ENCODE measurements around the gene GAA. TPM values are rescaled to one million over a fixed set of nuclear protein-coding genes. Genes with fewer than 3 reads are reported as not detected.
A peak's percentile ranks its signal among the peaks of the same experiment; 100 is the strongest.

GAA gene
- total and polyA plus RNA-seq, 2 of the 13 experiments (the other 11 are each of a cell fraction or from before 2014, with no cell fraction given), result 21.6 to 36.4 TPM

GRCh38 chr17:80122926-80123505 lies 21.6 kb downstream of the GAA start:
- DNase-seq (ENCODE audit: low spot score), result no peak
- BruUV-seq (replicated peaks), result no TSS peak
- ChIA-PET POLR2A (interaction anchor here (0.7 to 1.8 kb wide), 2 partner anchors 25 to 31 kb away, joined by 3 to 6 read pairs; no protein-coding TSS in a partner anchor), CTCF (ENCODE audit: low intra/inter-chr PET ratio, low total read pairs) (no interaction called here)
- Histone ChIP-seq H3K79me2 (ENCODE audit: insufficient read depth, low read length) (no peaks in the 10 kb centered on the region), H3K4me2 (ENCODE audit: low read depth, low read length) (no peak overlapping the region), H3K36me3 (replicated peaks in 1 of 2; ENCODE audit: control insufficient read depth in 1 of 2, insufficient read depth in 2 of 2, low read length in 2 of 2) (no peaks in the 10 kb centered on the region), H4K20me1 (ENCODE audit: insufficient read depth, low read length) (no peaks in the 10 kb centered on the region), H2AFZ (ENCODE audit: low read length) (no peak overlapping the region), H3K9ac (ENCODE audit: insufficient read depth, low read depth, low read length) (no peak overlapping the region), H3K27me3 (ENCODE audit: control insufficient read depth in 1 of 2, insufficient read depth in 2 of 2, low read length in 2 of 2) (no peaks in the 10 kb centered on the region; a peak in 2 of 5 replicates), H3K9me3 (ENCODE audit: low read length) (no peaks in the 10 kb centered on the region), H3K4me1 (ENCODE audit: insufficient read depth, low read length) (peaks cover 20% of the 10 kb centered on the region), H3K27ac (ENCODE audit: extremely low read length, insufficient read depth, low read length) (no peak overlapping the region), H3K4me3 (replicated peaks in 1 of 3; ENCODE audit: insufficient read depth in 1 of 3, low read depth in 2 of 3, low read length in 3 of 3) (no peak overlapping the region)
- no peak for ATAC-seq
- in situ Hi-C loops (cut with HindIII; ENCODE audit: extremely low pct_ligation_motif_present, low pct_unique_long_range_greater_than_20kb), result loop anchor here (5.0 kb wide), 1 partner anchor 116 kb away; no protein-coding TSS in a partner anchor
- intact Hi-C loops (cut with micrococcal nuclease; ENCODE audit: unreplicated experiment), result no loop called here
- TF ChIP-seq, protein P1, sequence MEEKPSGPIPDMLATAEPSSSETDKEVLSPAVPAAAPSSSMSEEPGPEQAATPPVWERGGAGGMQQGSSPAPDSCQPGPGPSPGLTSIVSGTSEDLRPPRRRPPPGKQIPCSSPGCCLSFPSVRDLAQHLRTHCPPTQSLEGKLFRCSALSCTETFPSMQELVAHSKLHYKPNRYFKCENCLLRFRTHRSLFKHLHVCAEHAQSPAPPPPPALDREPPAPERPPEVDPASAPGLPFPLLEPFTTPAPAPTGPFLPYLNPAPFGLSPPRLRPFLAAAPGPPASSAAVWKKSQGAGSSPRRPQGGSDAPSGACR (CRISPR knock-in tag; IDR thresholded peaks at IDR 0.05), result 0 out of 2 replicates have a peak, but pooled peaks have one; percentile 5
- no peak for TF ChIP-seq ZNF383 (CRISPR knock-in tag; IDR thresholded peaks at IDR 0.05; ENCODE audit: borderline replicate concordance)
- no peak for TF ChIP-seq ATRX (CRISPR knock-in tag; IDR thresholded peaks at IDR 0.05; ENCODE audit: borderline replicate concordance)
- no peak for FAIRE-seq
- WGBS (ENCODE audit: low lambda C conversion rate), result 68% methylated on average over 6 of the region's 6 CpGs

- H3K4me3 ChIP-seq (replicated peaks in 1 of 3; ENCODE audit: insufficient read depth in 1 of 3, low read depth in 2 of 3, low read length in 3 of 3), result 0 out of 6 replicates have a peak overlapping the region, but pooled peaks of 1 of the 3 experiments have one; percentile 0
- in situ Hi-C loops (cut with HindIII; ENCODE audit: extremely low pct_ligation_motif_present, low pct_unique_long_range_greater_than_20kb), result loop anchor here (5.0 kb wide), 1 partner anchor 116 kb away; no protein-coding TSS in a partner anchor
- no peaks in the 10 kb centered on the region for H3K79me2 ChIP-seq (ENCODE audit: insufficient read depth, low read length)
- DNase-seq (ENCODE audit: low spot score), result no peak
- 61% methylated on average over 14 of the region's 15 CpGs for WGBS (ENCODE audit: low lambda C conversion rate)
- H3K27me3 ChIP-seq (ENCODE audit: control insufficient read depth in 1 of 2, insufficient read depth in 2 of 2, low read length in 2 of 2), result no peaks in the 10 kb centered on the region; a peak in 2 of 5 replicates
- no peak for FAIRE-seq
- peak; percentile 30 for ATAC-seq
- no peaks in the 10 kb centered on the region for H3K36me3 ChIP-seq (replicated peaks in 1 of 2; ENCODE audit: control insufficient read depth in 1 of 2, insufficient read depth in 2 of 2, low read length in 2 of 2)
- peaks cover 20% of the 10 kb centered on the region for H3K4me1 ChIP-seq (ENCODE audit: insufficient read depth, low read length)
- H3K9ac ChIP-seq (ENCODE audit: insufficient read depth, low read depth, low read length), result no peak overlapping the region
- ChIA-PET CTCF (ENCODE audit: low intra/inter-chr PET ratio, low total read pairs) (interaction anchor here (1.2 to 1.7 kb wide), 3 partner anchors 41 to 118 kb away, joined by 5 to 13 read pairs (median 7); no protein-coding TSS in a partner anchor), POLR2A (interaction anchor here (0.9 to 1.9 kb wide), 12 partner anchors 9 to 138 kb away, joined by 3 to 18 read pairs (median 5); partner anchors contain the start of genes GAA, SGSH and SLC26A11)
- H3K9me3 ChIP-seq (ENCODE audit: low read length), result no peaks in the 10 kb centered on the region
- H3K27ac ChIP-seq (ENCODE audit: extremely low read length, insufficient read depth, low read length), result no peak overlapping the region
- intact Hi-C loops (cut with micrococcal nuclease; ENCODE audit: unreplicated experiment), result loop anchor here (1.0 to 2.0 kb wide), 2 partner anchors 41 to 117 kb away; no protein-coding TSS in a partner anchor
- H4K20me1 ChIP-seq (ENCODE audit: insufficient read depth, low read length), result no peaks in the 10 kb centered on the region
- H3K4me2 ChIP-seq (ENCODE audit: low read depth, low read length), result peak overlapping the region; percentile 53
- no peak overlapping the region for H2AFZ ChIP-seq (ENCODE audit: low read length)
- no TSS peak for BruUV-seq (replicated peaks)
- TF ChIP-seq SIX4 (CRISPR knock-in tag; IDR thresholded peaks at IDR 0.05), result no peak
- no peak for TF ChIP-seq PRDM15 (CRISPR knock-in tag; IDR thresholded peaks at IDR 0.05)
- TF ChIP-seq HNRNPK (IDR thresholded peaks at IDR 0.05; ENCODE audit: low read depth, low read length, poor library complexity, severe bottlenecking), result no peak
- TF ChIP-seq FOSL2 (CRISPR knock-in tag; IDR thresholded peaks at IDR 0.05), result 0 out of 2 replicates have a peak, but pooled peaks have one; percentile 38
- TF ChIP-seq HMGXB4 (CRISPR knock-in tag; IDR thresholded peaks at IDR 0.05; ENCODE audit: borderline replicate concordance in 1 of 2, low read depth in 1 of 2), result no peak
Observed at GRCh38 chr17:80123791-80124190, 22.4 kb downstream of the GAA start.

Data from HepG2 (cell line).